Retinal pigment epithelial cell (primary cell): ENCODE data around the gene RXFP4.

Source experiments
- DNase-seq: peaks from one replicate; pipeline ENCODE4 v3.0.0-alpha.2; 2010; ENCODE audit warnings: low read depth
- H3K4me3 ChIP-seq: 2 replicates; pipeline ENCODE4 v1.5.1; 2011; ENCODE audit warnings: mild to moderate bottlenecking, low read length, control low read depth, moderate library complexity
- CTCF ChIP-seq: conservative IDR thresholded peaks from 2 replicates; pipeline ENCODE4 v1.5.1; 2011; ENCODE audit warnings: low read depth, low read length, control low read depth, inconsistent platforms

Gene RXFP4

GRCh38 chr1:155938220-155938627 is 3.2 kb upstream of the RXFP4 start:
- H3K4me3 ChIP-seq: no peak overlapping the region
- no peak for DNase-seq
- TF ChIP-seq CTCF: peak; percentile 80

- no peak for TF ChIP-seq CTCF
- DNase-seq: no peak
- H3K4me3 ChIP-seq: no peak overlapping the region
Measured at GRCh38 chr1:155940482-155940992, 901 bp upstream of the RXFP4 start.

- H3K4me3 ChIP-seq: no peak overlapping the region
- no peak for TF ChIP-seq CTCF
- DNase-seq: no peak
Measured at GRCh38 chr1:155941845-155942531, 550 bp downstream of the RXFP4 start.

- no peak for DNase-seq
- H3K4me3 ChIP-seq: no peak overlapping the region
- no peak for TF ChIP-seq CTCF
Measured at GRCh38 chr1:155942578-155943141, 1.2 kb downstream of the RXFP4 start.

GRCh38 chr1:155944444-155944799 is 3.0 kb downstream of the RXFP4 start:
- DNase-seq: no peak
- no peak overlapping the region for H3K4me3 ChIP-seq
- no peak for TF ChIP-seq CTCF

GRCh38 chr1:155946633-155947219 is 5.3 kb downstream of the RXFP4 start:
- DNase-seq: no peak
- H3K4me3 ChIP-seq: no peak overlapping the region
- TF ChIP-seq CTCF: no peak

- DNase-seq: no peak
- TF ChIP-seq CTCF: no peak
- no peak overlapping the region for H3K4me3 ChIP-seq
Measured at GRCh38 chr1:155947292-155947691, 5.9 kb downstream of the RXFP4 start.
